WERI-Rb-1 (cell line): ENCODE results near the gene ABHD14A.

Experiments used
- DNase-seq: peaks from one replicate; pipeline ENCODE4 v3.0.0-alpha.2; 2020
- H3K27ac ChIP-seq: fragments of 250-450 bp; sonication (Bioruptor Pico); 2 replicates; pipeline ENCODE4 v1.5.1; 2020; ENCODE audit warnings: mild to moderate bottlenecking, moderate library complexity
- H3K27me3 ChIP-seq: fragments of 250-450 bp; sonication (Bioruptor Pico); 2 replicates; pipeline ENCODE4 v1.5.1; 2021; ENCODE audit warnings: mild to moderate bottlenecking, low read depth, moderate library complexity; ENCODE audit not compliant: insufficient read depth, severe bottlenecking
- H3K36me3 ChIP-seq: fragments of 250-450 bp; sonication (Bioruptor Pico); 2 replicates; pipeline ENCODE4 v1.5.1; 2020; ENCODE audit warnings: mild to moderate bottlenecking, moderate library complexity
- H3K4me3 ChIP-seq: 2 replicates; pipeline ENCODE4 v1.5.1; 2011; ENCODE audit warnings: low read depth, mild to moderate bottlenecking, control low read depth, low read length
- H3K9me3 ChIP-seq: fragments of 250-450 bp; sonication (Bioruptor Pico); 2 replicates; pipeline ENCODE4 v1.5.1; 2021; ENCODE audit warnings: mild to moderate bottlenecking, moderate library complexity; ENCODE audit not compliant: severe bottlenecking
- TF ChIP-seq, protein P1 (sequence below): IDR thresholded peaks from 2 replicates; pipeline ENCODE4 v1.5.1; 2011; ENCODE audit warnings: low read depth, mild to moderate bottlenecking, control low read depth, inconsistent platforms, low read length

ABHD14A gene

DNA sequence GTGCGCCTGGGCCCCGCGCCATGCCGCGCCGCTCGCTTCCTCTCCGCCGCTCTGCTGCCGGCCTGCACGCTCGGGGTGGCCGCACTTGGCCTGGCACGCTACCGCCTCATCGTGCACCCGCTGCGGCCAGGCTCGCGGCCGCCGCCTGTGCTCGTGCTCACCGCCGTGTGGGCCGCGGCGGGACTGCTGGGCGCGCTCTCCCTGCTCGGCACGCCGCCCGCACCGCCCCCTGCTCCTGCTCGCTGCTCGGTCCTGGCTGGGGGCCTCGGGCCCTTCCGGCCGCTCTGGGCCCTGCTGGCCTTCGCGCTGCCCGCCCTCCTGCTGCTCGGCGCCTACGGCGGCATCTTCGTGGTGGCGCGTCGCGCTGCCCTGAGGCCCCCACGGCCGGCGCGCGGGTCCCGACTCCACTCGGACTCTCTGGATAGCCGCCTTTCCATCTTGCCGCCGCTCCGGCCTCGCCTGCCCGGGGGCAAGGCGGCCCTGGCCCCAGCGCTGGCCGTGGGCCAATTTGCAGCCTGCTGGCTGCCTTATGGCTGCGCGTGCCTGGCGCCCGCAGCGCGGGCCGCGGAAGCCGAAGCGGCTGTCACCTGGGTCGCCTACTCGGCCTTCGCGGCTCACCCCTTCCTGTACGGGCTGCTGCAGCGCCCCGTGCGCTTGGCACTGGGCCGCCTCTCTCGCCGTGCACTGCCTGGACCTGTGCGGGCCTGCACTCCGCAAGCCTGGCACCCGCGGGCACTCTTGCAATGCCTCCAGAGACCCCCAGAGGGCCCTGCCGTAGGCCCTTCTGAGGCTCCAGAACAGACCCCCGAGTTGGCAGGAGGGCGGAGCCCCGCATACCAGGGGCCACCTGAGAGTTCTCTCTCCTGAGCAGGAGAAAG, 18.7 kb upstream of the ABHD14A start:
- peaks cover 62% of the 10 kb centered on the region for H3K36me3 ChIP-seq
- H3K9me3 ChIP-seq, result no peaks in the 10 kb centered on the region
- H3K4me3 ChIP-seq, result no peak overlapping the region
- TF ChIP-seq, protein P1, sequence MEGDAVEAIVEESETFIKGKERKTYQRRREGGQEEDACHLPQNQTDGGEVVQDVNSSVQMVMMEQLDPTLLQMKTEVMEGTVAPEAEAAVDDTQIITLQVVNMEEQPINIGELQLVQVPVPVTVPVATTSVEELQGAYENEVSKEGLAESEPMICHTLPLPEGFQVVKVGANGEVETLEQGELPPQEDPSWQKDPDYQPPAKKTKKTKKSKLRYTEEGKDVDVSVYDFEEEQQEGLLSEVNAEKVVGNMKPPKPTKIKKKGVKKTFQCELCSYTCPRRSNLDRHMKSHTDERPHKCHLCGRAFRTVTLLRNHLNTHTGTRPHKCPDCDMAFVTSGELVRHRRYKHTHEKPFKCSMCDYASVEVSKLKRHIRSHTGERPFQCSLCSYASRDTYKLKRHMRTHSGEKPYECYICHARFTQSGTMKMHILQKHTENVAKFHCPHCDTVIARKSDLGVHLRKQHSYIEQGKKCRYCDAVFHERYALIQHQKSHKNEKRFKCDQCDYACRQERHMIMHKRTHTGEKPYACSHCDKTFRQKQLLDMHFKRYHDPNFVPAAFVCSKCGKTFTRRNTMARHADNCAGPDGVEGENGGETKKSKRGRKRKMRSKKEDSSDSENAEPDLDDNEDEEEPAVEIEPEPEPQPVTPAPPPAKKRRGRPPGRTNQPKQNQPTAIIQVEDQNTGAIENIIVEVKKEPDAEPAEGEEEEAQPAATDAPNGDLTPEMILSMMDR, result peak; percentile 18; the same call in 1 of the 2 replicates
- H3K27ac ChIP-seq, result no peak overlapping the region
- DNase-seq, result no peak
- H3K27me3 ChIP-seq, result no peaks in the 10 kb centered on the region

DNA sequence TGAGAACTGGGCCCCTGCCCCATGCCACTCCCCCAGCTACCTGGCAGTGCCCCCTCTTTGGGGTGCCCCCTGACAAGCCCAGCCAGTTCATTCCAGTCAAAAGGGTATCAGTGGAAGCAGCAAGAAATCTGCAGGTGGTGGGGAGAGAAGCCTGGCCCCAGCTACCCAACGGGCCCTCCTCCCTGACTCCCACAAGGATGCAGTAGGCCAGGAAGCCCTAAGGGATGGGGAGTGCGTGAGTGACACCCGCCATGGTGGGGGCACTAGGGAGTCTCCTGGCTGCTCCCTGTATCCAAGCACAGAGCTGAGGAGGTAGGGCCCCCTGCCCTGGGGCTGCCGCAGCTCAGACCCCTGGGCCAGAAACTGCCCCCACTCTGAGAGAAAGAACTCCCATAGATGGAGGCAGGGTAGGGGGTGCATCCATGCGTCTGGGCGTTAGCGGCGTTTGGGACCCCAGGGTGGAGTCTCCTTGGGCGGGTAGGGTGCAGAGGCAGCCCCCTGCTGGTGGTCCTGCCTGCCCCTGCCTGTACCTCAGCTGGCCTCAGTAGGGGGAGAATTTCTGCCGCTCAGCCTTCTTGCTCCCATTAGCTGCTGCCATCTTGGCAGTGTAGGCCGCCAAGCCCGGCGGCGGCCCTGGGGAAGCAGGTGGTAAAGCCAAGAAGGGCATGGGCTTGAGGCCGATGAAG, 17.2 kb upstream of the ABHD14A start:
- Histone ChIP-seq H3K27me3 (no peaks in the 10 kb centered on the region), H3K4me3 (no peak overlapping the region), H3K36me3 (peaks cover 75% of the 10 kb centered on the region), H3K27ac (no peak overlapping the region; the same call in 1 of the 2 replicates), H3K9me3 (no peaks in the 10 kb centered on the region)
- no peak for DNase-seq
- TF ChIP-seq, protein P1, result 0 out of 2 replicates have a peak, but pooled peaks have one; percentile 19

DNA sequence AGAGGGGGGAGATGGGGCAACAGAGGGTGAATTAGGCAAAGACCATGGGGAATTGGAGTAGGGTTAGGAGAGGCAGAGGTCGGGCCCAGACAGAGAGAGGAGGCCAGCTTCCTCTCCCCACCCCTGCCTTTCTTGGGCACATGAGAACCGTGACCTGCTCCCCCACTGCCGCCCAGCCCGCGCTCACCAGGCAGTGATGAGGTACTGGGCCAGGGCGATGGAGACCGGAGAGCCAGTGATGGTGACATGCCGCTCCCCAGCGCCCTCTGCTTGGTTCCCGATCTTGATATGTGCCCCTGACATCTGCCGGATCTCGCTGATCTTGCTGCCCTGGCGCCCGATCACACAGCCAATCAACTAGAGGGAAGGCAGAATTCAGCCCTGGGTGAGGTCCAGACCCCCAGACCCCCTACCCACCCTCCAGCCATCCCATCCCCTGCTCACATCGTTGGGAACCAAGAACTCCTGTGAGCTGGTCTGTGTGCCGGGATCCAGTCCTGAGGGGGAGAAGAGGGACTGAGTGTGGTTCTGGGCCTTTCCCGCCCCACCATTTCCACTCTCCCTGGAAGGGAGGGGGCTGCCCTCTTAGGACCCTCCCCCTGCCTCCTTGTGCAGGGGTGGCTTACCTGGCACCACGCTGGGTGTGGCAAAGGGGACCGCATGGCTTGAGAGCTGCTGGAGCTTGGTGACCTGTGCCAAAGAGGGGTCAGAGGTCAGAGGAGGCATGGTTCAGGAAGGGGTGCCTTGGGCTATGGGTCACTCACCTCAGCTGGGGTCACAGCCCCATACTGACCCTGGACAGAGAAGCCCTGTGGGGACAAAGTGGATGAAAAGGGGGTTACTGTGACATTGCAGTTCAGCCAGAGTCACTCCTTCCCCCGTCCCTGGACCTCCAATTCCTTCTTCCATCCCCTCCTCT, 16.0 kb upstream of the ABHD14A start:
- TF ChIP-seq, protein P1, result no peak
- H3K36me3 ChIP-seq, result peaks cover 87% of the 10 kb centered on the region
- no peak for DNase-seq
- peak overlapping the region; percentile 100 for H3K27ac ChIP-seq
- H3K4me3 ChIP-seq, result no peak overlapping the region
- no peaks in the 10 kb centered on the region for H3K9me3 ChIP-seq
- H3K27me3 ChIP-seq, result no peaks in the 10 kb centered on the region

DNA sequence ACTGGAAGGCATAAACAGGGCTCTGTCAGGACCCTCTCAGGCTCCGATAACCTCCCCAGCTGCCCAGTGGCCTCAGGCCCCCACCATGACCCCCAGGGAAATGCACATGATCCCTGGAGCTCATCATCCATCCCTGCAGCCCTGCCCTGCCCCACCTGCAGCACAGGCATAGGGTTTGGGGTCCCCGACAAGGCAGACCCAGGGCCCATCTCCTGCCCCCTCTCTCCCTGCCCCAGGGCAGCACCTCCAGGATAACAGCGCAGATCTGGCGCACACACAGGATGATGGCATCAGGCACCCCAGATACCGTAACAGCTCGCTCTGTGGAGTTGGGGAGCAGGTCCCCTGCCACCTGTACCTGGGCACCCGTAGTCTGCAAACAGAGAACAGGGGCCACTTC, 15.2 kb upstream of the ABHD14A start:
- DNase-seq, result no peak
- peak overlapping the region; percentile 100 for H3K27ac ChIP-seq
- no peaks in the 10 kb centered on the region for H3K27me3 ChIP-seq
- TF ChIP-seq, protein P1, result no peak
- no peaks in the 10 kb centered on the region for H3K9me3 ChIP-seq
- peaks cover 92% of the 10 kb centered on the region for H3K36me3 ChIP-seq
- H3K4me3 ChIP-seq, result no peak overlapping the region

DNA sequence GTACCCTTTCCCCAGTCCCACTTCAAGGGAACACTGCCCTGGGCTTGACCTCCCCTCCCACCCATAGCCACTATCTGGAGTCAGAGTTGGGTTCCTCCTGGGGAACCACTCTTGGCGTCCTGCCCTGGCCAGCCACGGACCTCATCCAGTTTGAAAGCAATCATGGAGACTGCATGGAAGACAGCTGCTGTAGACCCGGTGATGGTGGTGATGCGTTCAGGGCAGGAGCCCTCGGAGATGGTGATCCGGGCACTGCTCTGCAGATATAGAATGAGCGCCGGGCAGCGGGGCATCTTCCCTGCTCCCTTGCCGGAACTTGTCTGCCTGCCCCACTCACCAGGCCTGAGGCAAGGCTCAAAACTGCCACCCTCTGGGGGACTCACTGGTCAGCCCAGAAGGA, 14.5 kb upstream of the ABHD14A start:
- Histone ChIP-seq H3K27ac (peak overlapping the region; percentile 100), H3K27me3 (no peaks in the 10 kb centered on the region), H3K4me3 (no peak overlapping the region), H3K9me3 (no peaks in the 10 kb centered on the region), H3K36me3 (peaks cover 92% of the 10 kb centered on the region)
- TF ChIP-seq, protein P1, result no peak
- DNase-seq, result no peak
